HL-60 (cell line): ENCODE data around the gene KCNQ5.

Experiments used
- DNase-seq, 2 experiments: peaks; one replicate each; pipeline ENCODE4 v3.0.0-alpha.2; 2010 to 2020; ENCODE audit warnings: low read depth in 1 of 2, low spot score in 1 of 2
- H3K27ac ChIP-seq: fragments of 250-450 bp; sonication (Bioruptor Pico); replicated peaks from 2 replicates; pipeline ENCODE4 v1.5.1; 2020; ENCODE audit warnings: mild to moderate bottlenecking, moderate library complexity
- H3K27me3 ChIP-seq: fragments of 250-450 bp; sonication (Bioruptor Pico); 2 replicates; pipeline ENCODE4 v1.5.1; 2021; ENCODE audit warnings: mild to moderate bottlenecking, moderate library complexity; ENCODE audit not compliant: insufficient read depth, poor library complexity, severe bottlenecking
- H3K4me3 ChIP-seq: replicated peaks from 2 replicates; pipeline ENCODE4 v1.5.1; 2011; ENCODE audit warnings: mild to moderate bottlenecking, control low read depth, low read length; ENCODE audit not compliant: insufficient read depth
- CTCF ChIP-seq: IDR thresholded peaks from one replicate; pipeline ENCODE4 v1.5.1; 2011; ENCODE audit warnings: low read length, control low read depth, inconsistent platforms; ENCODE audit not compliant: insufficient read depth
- GABPA ChIP-seq: IDR thresholded peaks from 2 replicates; pipeline ENCODE4 v1.6.1; 2012; ENCODE audit warnings: low read depth
- POLR2AphosphoS5 ChIP-seq: IDR thresholded peaks from 2 replicates; pipeline ENCODE4 v1.6.1; 2012; ENCODE audit warnings: low read depth
- SPI1 ChIP-seq: IDR thresholded peaks from 2 replicates; pipeline ENCODE4 v1.6.1; 2012; ENCODE audit warnings: low read depth, mild to moderate bottlenecking, borderline replicate concordance
- TF ChIP-seq, protein P1 (sequence below): IDR thresholded peaks from 2 replicates; pipeline ENCODE4 v1.6.1; 2012; ENCODE audit warnings: low read depth; ENCODE audit not compliant: insufficient replicate concordance

Gene KCNQ5

DNA sequence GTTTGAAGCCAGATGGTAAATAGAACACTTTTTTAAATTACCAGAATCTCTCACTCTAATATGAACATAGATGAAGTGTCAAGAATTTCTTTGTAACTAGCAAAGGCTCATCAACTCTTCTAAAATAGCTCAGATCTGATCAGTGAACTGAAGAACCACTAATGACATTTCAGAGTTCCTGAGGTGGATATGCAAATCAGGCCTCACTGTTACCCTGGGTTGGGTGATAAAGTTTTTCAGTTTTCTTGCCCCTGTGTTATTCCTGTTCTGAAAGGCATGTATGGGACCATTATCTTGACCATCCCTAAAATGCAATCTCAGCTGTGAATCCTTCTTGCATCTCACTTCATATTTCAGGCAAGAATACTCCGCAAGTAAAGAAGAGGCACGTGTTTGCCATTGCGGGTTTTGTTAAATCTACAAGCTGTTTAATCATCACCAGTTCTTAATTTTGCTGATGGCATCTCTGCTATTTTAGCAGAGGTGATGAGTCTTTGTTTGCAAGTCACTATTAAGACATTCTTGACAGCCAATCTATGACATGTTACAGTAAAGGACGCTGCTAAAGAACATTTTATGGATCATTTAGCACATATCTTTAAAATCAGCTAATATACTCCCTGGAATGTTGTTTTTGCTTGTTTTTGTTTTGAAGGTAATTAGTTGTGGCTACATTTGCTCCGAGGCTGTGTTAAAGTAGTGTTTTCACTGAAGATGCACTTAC is 555.5 kb downstream of the KCNQ5 start:
- Histone ChIP-seq H3K27me3 (no peaks in the 10 kb centered on the region), H3K4me3 (no peak overlapping the region), H3K27ac (no peak overlapping the region)
- no peak for TF ChIP-seq CTCF
- TF ChIP-seq GABPA, result no peak
- no peak for TF ChIP-seq SPI1
- TF ChIP-seq POLR2AphosphoS5, result no peak
- TF ChIP-seq, protein P1, sequence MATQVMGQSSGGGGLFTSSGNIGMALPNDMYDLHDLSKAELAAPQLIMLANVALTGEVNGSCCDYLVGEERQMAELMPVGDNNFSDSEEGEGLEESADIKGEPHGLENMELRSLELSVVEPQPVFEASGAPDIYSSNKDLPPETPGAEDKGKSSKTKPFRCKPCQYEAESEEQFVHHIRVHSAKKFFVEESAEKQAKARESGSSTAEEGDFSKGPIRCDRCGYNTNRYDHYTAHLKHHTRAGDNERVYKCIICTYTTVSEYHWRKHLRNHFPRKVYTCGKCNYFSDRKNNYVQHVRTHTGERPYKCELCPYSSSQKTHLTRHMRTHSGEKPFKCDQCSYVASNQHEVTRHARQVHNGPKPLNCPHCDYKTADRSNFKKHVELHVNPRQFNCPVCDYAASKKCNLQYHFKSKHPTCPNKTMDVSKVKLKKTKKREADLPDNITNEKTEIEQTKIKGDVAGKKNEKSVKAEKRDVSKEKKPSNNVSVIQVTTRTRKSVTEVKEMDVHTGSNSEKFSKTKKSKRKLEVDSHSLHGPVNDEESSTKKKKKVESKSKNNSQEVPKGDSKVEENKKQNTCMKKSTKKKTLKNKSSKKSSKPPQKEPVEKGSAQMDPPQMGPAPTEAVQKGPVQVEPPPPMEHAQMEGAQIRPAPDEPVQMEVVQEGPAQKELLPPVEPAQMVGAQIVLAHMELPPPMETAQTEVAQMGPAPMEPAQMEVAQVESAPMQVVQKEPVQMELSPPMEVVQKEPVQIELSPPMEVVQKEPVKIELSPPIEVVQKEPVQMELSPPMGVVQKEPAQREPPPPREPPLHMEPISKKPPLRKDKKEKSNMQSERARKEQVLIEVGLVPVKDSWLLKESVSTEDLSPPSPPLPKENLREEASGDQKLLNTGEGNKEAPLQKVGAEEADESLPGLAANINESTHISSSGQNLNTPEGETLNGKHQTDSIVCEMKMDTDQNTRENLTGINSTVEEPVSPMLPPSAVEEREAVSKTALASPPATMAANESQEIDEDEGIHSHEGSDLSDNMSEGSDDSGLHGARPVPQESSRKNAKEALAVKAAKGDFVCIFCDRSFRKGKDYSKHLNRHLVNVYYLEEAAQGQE, result no peak
- no peak for DNase-seq

- TF ChIP-seq, protein P1, result no peak
- no peak for TF ChIP-seq POLR2AphosphoS5
- no peak for TF ChIP-seq GABPA
- TF ChIP-seq CTCF, result no peak
- TF ChIP-seq SPI1, result no peak
- Histone ChIP-seq H3K4me3 (no peak overlapping the region), H3K27ac (no peak overlapping the region), H3K27me3 (no peaks in the 10 kb centered on the region)
- DNase-seq, result no peak
These were observed 558.3 kb downstream of the KCNQ5 start for GRCh38 chr6:73180076-73180738.

- no peak overlapping the region for H3K4me3 ChIP-seq
- peak; percentile 13 to 29 for DNase-seq
- no peak overlapping the region for H3K27ac ChIP-seq
- TF ChIP-seq CTCF, result peak; percentile 83
- no peak for TF ChIP-seq GABPA
- TF ChIP-seq SPI1, result no peak
- no peaks in the 10 kb centered on the region for H3K27me3 ChIP-seq
These were observed 559.1 kb downstream of the KCNQ5 start for GRCh38 chr6:73180763-73181619.
